Esophagus squamous epithelium (tissue), 4 donors: ENCODE results near the gene PI4KA.

Experiments used
- POLR2A ChIP-seq, 4 donors: fragments of 450-650 bp; IDR thresholded peaks; one replicate each; pipeline ENCODE4 v1.6.1; 2017; ENCODE audit warnings: antibody characterized with exemption in 4 of 4, mild to moderate bottlenecking in 4 of 4, moderate library complexity in 3 of 4
- TF ChIP-seq, protein P1 (sequence below), 6 experiments: fragments of 450-650 bp in 4 of 6; fragments of 200-600 bp in 2 of 6; sonication (generic) in 2 of 6; IDR thresholded peaks; one replicate each; pipeline ENCODE4 v1.5.1; 2016 to 2019; ENCODE audit warnings: antibody characterized with exemption in 6 of 6, mild to moderate bottlenecking in 4 of 6, moderate library complexity in 4 of 6

DNA sequence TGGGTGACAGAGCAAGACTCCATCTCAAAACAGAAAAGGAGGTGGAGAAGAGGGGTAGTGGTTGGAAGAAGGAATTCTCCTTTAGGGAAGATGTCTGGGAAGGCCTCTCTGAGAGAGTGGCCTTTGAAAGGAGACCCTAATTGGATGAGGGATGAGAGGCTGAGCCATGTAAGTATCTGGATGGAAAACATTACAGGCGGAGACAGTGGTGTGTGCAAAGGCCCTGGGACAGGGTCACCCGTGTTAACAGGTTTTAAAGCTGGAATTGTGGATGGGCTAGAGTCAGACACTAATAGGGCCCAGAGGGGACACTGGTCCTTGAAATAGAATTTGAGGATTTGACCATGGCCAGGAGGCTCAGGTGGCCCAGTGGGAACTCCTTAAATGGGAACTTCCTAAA is 10.6 kb upstream of the PI4KA start:
- TF ChIP-seq, protein P1, sequence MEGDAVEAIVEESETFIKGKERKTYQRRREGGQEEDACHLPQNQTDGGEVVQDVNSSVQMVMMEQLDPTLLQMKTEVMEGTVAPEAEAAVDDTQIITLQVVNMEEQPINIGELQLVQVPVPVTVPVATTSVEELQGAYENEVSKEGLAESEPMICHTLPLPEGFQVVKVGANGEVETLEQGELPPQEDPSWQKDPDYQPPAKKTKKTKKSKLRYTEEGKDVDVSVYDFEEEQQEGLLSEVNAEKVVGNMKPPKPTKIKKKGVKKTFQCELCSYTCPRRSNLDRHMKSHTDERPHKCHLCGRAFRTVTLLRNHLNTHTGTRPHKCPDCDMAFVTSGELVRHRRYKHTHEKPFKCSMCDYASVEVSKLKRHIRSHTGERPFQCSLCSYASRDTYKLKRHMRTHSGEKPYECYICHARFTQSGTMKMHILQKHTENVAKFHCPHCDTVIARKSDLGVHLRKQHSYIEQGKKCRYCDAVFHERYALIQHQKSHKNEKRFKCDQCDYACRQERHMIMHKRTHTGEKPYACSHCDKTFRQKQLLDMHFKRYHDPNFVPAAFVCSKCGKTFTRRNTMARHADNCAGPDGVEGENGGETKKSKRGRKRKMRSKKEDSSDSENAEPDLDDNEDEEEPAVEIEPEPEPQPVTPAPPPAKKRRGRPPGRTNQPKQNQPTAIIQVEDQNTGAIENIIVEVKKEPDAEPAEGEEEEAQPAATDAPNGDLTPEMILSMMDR (IDR thresholded peaks at IDR 0.05) = no peak
- TF ChIP-seq POLR2A (IDR thresholded peaks at IDR 0.05) = no peak
